OCI-LY3 (cell line): Measurements from ENCODE around the gene FOXB2.

Experiments
- H2AFZ ChIP-seq: fragments of 200-600, 300-600 bp; shearing (Covaris generic); 2 replicates; pipeline ENCODE4 v1.6.0; 2014; ENCODE audit warnings: antibody characterized with exemption, low read depth, low read length
- H3K27ac ChIP-seq: fragments of 200-600, 300-600 bp; sonication (generic); 2 replicates; pipeline ENCODE4 v1.5.1; 2014; ENCODE audit warnings: mild to moderate bottlenecking, low read length, moderate library complexity, mixed read lengths
- H3K27me3 ChIP-seq: fragments of 200-600, 300-600 bp; sonication (generic); 2 replicates; pipeline ENCODE4 v1.6.1; 2014; ENCODE audit warnings: low read depth, low read length, mixed read lengths
- H3K36me3 ChIP-seq: fragments of 200-600, 300-600 bp; sonication (generic); replicated peaks from 2 replicates; pipeline ENCODE3; 2014; ENCODE audit warnings: low read depth, low read length, mixed read lengths
- H3K4me1 ChIP-seq: fragments of 300-600, 200-600 bp; sonication (generic); 2 replicates; pipeline ENCODE4 v1.6.1; 2014; ENCODE audit warnings: low read length, mixed read lengths
- H3K4me2 ChIP-seq: fragments of 200-600, 300-600 bp; sonication (generic); 2 replicates; pipeline ENCODE4 v1.6.1; 2014; ENCODE audit warnings: low read length, mixed read lengths
- H3K4me3 ChIP-seq: fragments of 300-600, 200-600 bp; sonication (generic); 2 replicates; pipeline ENCODE4 v1.5.1; 2014; ENCODE audit warnings: antibody characterized with exemption, mild to moderate bottlenecking, low read length, moderate library complexity
- H3K79me2 ChIP-seq: fragments of 300-600, 200-600 bp; shearing (Covaris generic); 2 replicates; pipeline ENCODE4 v1.6.1; 2014; ENCODE audit warnings: mild to moderate bottlenecking, low read length, mixed read lengths
- H3K9ac ChIP-seq: fragments of 300-600, 200-600 bp; shearing (Covaris generic); 2 replicates; pipeline ENCODE4 v1.6.0; 2014; ENCODE audit warnings: mild to moderate bottlenecking, low read length, moderate library complexity
- H3K9me3 ChIP-seq: fragments of 200-600, 300-600 bp; shearing (Covaris generic); 2 replicates; pipeline ENCODE4 v1.6.1; 2014; ENCODE audit warnings: low read length, mixed read lengths; ENCODE audit not compliant: insufficient read depth
- H4K20me1 ChIP-seq: fragments of 200-600, 300-600 bp; sonication (generic); 2 replicates; pipeline ENCODE4 v1.6.1; 2016; ENCODE audit warnings: low read length, mixed read lengths; ENCODE audit not compliant: insufficient read depth
- CTCF ChIP-seq: fragments of 200-600, 300-600 bp; sonication (generic); IDR thresholded peaks from 2 replicates; pipeline ENCODE4 v1.5.1; 2014; ENCODE audit warnings: antibody characterized with exemption, low read length, low read depth
- EZH2phosphoT487 ChIP-seq: fragments of 200-600 bp; shearing (Covaris generic); IDR thresholded peaks from 2 replicates; pipeline ENCODE4 v1.6.1; 2018; ENCODE audit warnings: antibody characterized with exemption, mixed run types, low read depth

FOXB2 gene

DNA sequence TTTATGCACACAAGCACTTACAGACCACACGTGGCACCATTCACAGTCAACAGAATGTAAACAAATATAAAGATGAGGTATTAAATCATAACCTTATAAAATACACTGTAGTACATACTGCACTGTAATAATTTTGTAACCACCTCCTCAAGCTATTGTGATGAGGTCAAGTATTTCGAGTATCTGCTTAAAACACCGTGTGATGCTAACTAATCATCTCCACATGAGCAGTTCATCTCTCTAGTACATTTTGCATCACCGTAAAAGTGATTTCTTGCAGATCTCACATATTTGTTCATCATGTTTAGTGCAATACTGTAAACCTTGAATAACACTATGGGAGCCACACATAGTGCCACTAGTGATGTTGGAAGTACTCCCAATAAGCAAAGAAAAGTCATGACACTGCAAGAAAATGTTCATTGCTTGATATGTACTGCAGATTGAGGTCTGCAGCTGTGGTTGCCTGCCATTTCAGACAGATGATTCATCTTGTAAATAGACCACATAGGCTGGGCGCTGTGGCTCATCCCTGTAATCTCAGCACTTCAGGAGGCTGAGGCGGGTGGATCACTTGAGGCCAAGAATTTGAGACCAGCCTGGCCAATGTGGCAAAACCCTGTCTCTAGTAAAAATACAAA, 44.3 kb downstream of the FOXB2 start:
- no peak overlapping the region for H2AFZ ChIP-seq
- no peak overlapping the region for H3K27ac ChIP-seq
- H3K4me1 ChIP-seq = no peaks in the 10 kb centered on the region
- H3K9ac ChIP-seq = no peak overlapping the region
- no peaks in the 10 kb centered on the region; the same call in 1 of the 2 replicates for H3K27me3 ChIP-seq
- no peak for TF ChIP-seq EZH2phosphoT487
- TF ChIP-seq CTCF = no peak
- no peaks in the 10 kb centered on the region for H3K79me2 ChIP-seq
- H3K36me3 ChIP-seq = no peaks in the 10 kb centered on the region
- H3K4me2 ChIP-seq = no peak overlapping the region
- no peak overlapping the region for H3K4me3 ChIP-seq
- H4K20me1 ChIP-seq = no peaks in the 10 kb centered on the region
- H3K9me3 ChIP-seq = no peaks in the 10 kb centered on the region

DNA sequence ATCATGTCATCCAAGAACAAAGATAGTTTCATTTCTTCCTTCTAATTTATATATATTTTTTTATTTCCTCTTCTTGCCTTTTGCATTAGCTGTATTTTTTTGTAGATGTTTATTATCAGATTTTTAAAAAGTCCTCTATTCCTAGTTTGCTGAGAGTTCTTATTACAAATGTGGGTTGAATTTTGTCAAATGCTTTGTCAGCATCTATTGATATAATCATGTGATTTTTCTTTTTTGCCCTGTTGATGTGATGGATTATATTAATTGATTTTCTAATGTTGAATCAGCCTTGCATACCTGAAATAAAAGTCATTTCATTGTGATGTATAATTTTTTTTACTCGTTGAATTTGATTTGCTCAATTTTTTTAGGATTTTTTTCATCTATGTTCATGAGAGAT, 46.9 kb downstream of the FOXB2 start:
- no peaks in the 10 kb centered on the region for H4K20me1 ChIP-seq
- H3K27me3 ChIP-seq = no peaks in the 10 kb centered on the region
- H2AFZ ChIP-seq = no peak overlapping the region
- H3K4me2 ChIP-seq = no peak overlapping the region
- no peak overlapping the region for H3K9ac ChIP-seq
- TF ChIP-seq CTCF (no peak), EZH2phosphoT487 (no peak)
- no peaks in the 10 kb centered on the region for H3K36me3 ChIP-seq
- no peaks in the 10 kb centered on the region for H3K9me3 ChIP-seq
- no peaks in the 10 kb centered on the region for H3K4me1 ChIP-seq
- H3K27ac ChIP-seq = no peak overlapping the region
- H3K79me2 ChIP-seq = no peaks in the 10 kb centered on the region
- no peak overlapping the region for H3K4me3 ChIP-seq
